ENCODE results near the gene RAP1B. TPM values are rescaled to one million over a fixed set of nuclear protein-coding genes. Genes with fewer than 3 reads are reported as not detected.
A peak's percentile ranks its signal among the peaks of the same experiment; 100 is the strongest.

Gene RAP1B
- total RNA-seq, 1 donor = 155 TPM

DNA sequence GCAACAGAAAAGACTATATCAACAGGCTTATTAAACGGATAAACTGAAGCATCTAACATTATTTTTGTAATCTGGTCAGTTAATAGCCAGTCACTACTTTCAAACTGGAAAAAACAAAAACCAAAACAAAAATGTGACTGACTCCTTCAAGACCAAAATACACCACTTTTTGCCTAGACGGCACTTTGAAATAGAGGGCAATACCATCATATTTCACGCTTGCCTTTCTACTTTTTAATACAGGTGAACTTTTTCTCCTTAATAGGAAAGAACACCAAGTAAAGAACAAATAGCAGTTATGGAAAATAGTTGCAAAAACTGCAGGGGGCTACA is 75.5 kb downstream of the RAP1B start:
- TF ChIP-seq, protein P1, sequence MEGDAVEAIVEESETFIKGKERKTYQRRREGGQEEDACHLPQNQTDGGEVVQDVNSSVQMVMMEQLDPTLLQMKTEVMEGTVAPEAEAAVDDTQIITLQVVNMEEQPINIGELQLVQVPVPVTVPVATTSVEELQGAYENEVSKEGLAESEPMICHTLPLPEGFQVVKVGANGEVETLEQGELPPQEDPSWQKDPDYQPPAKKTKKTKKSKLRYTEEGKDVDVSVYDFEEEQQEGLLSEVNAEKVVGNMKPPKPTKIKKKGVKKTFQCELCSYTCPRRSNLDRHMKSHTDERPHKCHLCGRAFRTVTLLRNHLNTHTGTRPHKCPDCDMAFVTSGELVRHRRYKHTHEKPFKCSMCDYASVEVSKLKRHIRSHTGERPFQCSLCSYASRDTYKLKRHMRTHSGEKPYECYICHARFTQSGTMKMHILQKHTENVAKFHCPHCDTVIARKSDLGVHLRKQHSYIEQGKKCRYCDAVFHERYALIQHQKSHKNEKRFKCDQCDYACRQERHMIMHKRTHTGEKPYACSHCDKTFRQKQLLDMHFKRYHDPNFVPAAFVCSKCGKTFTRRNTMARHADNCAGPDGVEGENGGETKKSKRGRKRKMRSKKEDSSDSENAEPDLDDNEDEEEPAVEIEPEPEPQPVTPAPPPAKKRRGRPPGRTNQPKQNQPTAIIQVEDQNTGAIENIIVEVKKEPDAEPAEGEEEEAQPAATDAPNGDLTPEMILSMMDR (IDR thresholded peaks at IDR 0.05; ENCODE audit: insufficient read depth, low read depth, low read length) = no peak
- no peak for DNase-seq (ENCODE audit: low read depth)
- peak overlapping the region; percentile 100 for H3K4me3 ChIP-seq (ENCODE audit: low read depth, low read length)

GRCh38 chr12:68686595-68687521 is 76.2 kb downstream of the RAP1B start, which contains the start of gene NUP107:
Gene NUP107 (plus strand): TSS chr12:68686978. CDS start chr12:68687066, 88 bp downstream.
- H3K4me3 ChIP-seq (ENCODE audit: low read depth, low read length) = peak within 1 kb of the TSS; percentile 100
- TF ChIP-seq, protein P1 (IDR thresholded peaks at IDR 0.05; ENCODE audit: insufficient read depth, low read depth, low read length) = peak; percentile 23
- peak; percentile 99 for DNase-seq (ENCODE audit: low read depth)

GRCh38 chr12:68695454-68695853 is 84.8 kb downstream of the RAP1B start:
- H3K4me3 ChIP-seq (ENCODE audit: low read depth, low read length) = no peak overlapping the region
- TF ChIP-seq, protein P1 (IDR thresholded peaks at IDR 0.05; ENCODE audit: insufficient read depth, low read depth, low read length) = no peak
- DNase-seq (ENCODE audit: low read depth) = no peak

DNA sequence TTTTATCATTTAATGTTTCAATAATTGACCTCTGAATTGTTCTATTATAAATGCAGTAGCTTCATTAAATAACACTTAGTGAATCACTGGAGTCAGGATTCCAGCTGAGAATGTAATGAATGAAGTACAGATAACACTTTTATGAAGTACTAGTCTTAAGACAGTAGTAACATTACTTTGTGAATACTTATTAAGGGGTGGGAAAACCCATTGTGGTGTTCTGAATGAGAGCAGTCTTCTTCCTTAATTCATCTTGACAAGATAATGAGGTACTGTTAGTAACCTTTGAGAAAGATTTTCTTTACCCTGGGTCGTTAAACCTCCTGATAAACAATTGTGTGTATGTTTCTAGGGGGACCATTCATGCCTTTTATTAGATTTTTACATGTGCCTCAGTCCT is 88.8 kb downstream of the RAP1B start:
- DNase-seq (ENCODE audit: low read depth) = no peak
- H3K4me3 ChIP-seq (ENCODE audit: low read depth, low read length) = no peak overlapping the region
- TF ChIP-seq, protein P1 (IDR thresholded peaks at IDR 0.05; ENCODE audit: insufficient read depth, low read depth, low read length) = no peak

Small RNA genes within 50 kb of the gene (small RNA-seq; reads per million reads assigned to genes)
- not detected for gene RF00017
- gene SNORA70G = not detected

Other genes with a start within 250 kb of the RAP1B start
- 50.3 and 53.1 TPM in 2 replicates for gene NUP107, start 76.1 kb downstream of the RAP1B start, total RNA-seq
- 2.6 and 6.5 TPM in 2 replicates for gene SLC35E3, start 135.3 kb downstream of the RAP1B start, total RNA-seq
- 151 and 245 TPM in 2 replicates for gene MDM2, start 197.3 kb downstream of the RAP1B start, total RNA-seq